B cell (primary cell): ENCODE data around the gene MARCHF4.

Experiments used
- EZH2 ChIP-seq: IDR thresholded peaks from 2 replicates; pipeline ENCODE4 v1.6.1; 2012; ENCODE audit warnings: borderline replicate concordance, low read depth, mild to moderate bottlenecking, moderate library complexity, low read length; ENCODE audit not compliant: insufficient read depth, poor library complexity, severe bottlenecking
- TF ChIP-seq, protein P1 (sequence below): fragments of 200-600 bp; IDR thresholded peaks from one replicate; pipeline ENCODE4 v1.8.0; 2022; ENCODE audit warnings: antibody characterized with exemption, mild to moderate bottlenecking

- TF ChIP-seq, protein P1, sequence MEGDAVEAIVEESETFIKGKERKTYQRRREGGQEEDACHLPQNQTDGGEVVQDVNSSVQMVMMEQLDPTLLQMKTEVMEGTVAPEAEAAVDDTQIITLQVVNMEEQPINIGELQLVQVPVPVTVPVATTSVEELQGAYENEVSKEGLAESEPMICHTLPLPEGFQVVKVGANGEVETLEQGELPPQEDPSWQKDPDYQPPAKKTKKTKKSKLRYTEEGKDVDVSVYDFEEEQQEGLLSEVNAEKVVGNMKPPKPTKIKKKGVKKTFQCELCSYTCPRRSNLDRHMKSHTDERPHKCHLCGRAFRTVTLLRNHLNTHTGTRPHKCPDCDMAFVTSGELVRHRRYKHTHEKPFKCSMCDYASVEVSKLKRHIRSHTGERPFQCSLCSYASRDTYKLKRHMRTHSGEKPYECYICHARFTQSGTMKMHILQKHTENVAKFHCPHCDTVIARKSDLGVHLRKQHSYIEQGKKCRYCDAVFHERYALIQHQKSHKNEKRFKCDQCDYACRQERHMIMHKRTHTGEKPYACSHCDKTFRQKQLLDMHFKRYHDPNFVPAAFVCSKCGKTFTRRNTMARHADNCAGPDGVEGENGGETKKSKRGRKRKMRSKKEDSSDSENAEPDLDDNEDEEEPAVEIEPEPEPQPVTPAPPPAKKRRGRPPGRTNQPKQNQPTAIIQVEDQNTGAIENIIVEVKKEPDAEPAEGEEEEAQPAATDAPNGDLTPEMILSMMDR, result no peak
- no peak for TF ChIP-seq EZH2
These were observed 19.1 kb upstream of the MARCHF4 start for GRCh38 chr2:216391401-216391800.
